HG02588 (cell line): Measurements from ENCODE around the gene NUDCD3.
"Not testable (repeated sequence)": the region's sequence is repeated elsewhere in the genome, so short reads cannot be mapped to it uniquely, and the experiment has no call there.

Source experiments
- ATAC-seq: cut with Tn5 transposase; IDR thresholded peaks from one replicate; pipeline ENCODE4 v1.9.1; 2021; ENCODE audit warnings: mild to moderate bottlenecking, moderate library complexity; ENCODE audit not compliant: unreplicated experiment

The NUDCD3 gene

GRCh38 chr7:44518761-44519160, 28.3 kb upstream of the NUDCD3 start:
- ATAC-seq = no peak

DNA sequence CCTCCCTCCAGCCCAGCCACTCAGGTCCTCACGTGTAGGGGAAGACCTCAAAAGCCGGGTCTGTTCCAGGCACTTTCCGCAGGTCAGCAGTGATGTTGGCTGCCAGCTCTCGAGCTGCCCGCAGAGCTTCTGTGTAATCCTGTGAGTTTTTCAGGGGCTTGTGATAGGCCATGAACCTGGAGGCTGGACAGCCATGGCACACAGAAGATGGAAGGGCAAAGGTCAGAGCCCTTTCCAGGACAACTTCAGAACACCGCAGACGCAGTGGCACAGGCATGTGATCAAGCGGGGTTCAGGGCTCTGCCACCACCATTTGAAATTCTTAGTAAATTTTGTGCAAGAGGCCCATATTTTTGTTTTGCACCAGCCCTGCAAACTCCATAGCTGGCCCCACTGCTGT, 26.7 kb upstream of the NUDCD3 start:
- no peak for ATAC-seq

GRCh38 chr7:44515590-44516268, 25.3 kb upstream of the NUDCD3 start:
- no peak for ATAC-seq

GRCh38 chr7:44512736-44513135, 22.3 kb upstream of the NUDCD3 start:
- no peak for ATAC-seq

DNA sequence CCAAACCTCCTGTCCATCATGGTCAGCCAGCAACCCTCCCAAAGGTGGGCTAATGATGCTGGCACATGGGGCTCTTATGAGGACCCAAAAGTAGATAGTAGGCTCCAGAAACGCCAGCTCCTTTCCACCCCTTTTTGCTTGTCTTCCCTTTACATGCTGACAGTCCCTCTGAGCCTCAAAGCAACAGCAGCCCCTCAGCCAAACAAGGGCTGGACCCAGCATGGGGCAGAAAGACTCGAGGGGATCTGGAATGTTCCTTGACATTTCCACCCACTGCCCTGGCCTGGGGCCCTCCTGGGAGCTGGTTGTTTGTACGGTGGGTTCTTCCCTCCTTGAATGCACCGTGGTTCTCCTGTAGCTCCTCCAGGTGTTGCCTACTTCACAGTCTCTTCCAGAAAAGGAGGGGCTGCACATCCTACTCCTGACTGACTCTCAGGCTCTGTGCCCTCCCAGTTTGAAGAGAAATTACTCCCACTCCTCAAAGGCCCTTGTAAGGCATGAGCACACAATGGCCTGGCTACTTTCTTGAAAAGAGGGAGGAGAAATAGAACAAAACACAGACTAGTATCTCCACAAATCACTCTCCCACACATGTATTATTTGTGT, 21.5 kb upstream of the NUDCD3 start:
- ATAC-seq = no peak

DNA sequence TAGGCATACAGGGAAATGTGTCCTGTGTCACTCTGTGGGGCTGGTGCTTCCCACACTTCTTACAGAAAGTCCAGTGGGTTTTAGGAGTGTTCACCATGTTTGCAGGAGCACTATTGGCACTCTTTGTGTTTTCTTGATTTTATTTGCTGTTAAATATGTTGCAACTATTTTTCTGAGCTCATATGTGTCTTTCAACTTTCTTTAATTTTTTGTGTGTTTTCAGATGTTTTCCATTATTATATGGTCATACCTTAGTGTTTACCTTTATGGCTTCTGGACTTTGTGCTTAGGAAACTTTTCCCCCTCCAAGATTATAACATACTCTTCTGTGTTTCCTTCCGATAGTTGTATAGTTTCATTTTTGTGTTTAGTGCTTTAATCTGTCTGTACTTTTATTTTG, 20.8 kb upstream of the NUDCD3 start:
- ATAC-seq = no peak

- ATAC-seq = no peak
Observed at GRCh38 chr7:44508328-44509030, 18.0 kb upstream of the NUDCD3 start.

- not testable (repeated sequence) for ATAC-seq
Observed at GRCh38 chr7:44506592-44507288, 16.3 kb upstream of the NUDCD3 start.

DNA sequence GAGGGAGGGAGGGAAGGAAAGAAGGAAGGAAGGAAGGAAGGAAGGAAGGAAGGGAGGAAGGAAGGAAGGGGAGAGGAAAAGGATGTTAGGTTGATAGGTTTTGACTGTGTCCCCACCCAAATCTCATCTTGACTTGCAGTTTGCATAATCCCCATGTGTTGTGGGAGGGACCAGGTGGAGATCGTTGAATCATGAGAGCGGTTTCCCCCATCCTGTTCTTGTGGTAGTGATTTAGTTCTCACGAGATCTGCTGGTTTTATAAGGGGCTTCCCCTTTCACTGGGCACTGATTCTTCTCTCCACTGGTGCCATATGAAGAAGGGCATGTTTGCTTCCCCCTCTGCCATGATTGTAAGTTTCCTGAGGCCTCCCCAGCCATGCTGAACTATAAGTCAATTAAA, 15.1 kb upstream of the NUDCD3 start:
- no peak for ATAC-seq

- no peak for ATAC-seq
Observed at GRCh38 chr7:44498230-44498954, 7.9 kb upstream of the NUDCD3 start.

DNA sequence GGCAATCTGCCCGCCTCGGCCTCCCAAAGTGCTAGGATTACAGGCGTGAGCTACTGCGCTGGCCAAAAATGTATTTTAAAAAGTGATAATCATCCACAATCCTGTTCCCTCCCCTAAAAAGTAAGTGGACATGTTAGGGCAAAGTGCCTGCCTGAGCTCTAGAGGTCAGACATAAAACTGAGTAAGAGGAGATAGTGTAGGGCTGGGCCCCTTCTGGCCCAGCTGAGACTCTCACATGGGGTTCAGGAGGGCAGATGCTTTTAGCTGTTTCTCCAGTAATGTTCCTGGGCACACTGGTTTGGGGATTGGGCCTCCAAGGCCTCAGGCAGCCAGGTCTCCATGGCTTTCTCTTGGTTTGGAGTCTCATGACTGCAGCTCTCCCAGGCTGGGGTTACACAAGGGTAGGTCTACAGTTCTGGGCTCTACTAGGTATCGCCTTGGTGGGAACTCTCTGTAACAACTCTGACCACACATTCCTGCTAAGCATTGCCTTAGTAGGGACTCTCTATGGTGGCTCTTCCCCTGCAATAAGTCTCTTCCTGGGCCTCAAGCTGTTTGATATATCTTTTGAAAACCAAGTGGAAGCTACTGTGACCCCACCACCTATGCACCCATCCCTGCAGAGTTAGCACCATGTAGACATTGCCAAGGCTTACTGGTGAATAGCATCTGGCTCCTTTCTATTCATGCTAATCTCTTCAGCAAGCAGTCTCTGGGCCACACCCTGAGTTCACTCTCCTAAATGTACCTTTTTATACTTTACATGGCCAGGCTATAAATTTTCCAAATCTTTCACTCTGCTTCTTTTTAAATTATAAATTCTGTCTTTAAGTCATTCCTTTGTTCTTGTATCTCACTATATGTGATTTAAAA, 6.9 kb upstream of the NUDCD3 start:
- no peak for ATAC-seq

- no peak for ATAC-seq
Observed at GRCh38 chr7:44496385-44496784, 5.9 kb upstream of the NUDCD3 start.

- ATAC-seq = no peak
Observed at GRCh38 chr7:44494960-44495359, 4.5 kb upstream of the NUDCD3 start.

DNA sequence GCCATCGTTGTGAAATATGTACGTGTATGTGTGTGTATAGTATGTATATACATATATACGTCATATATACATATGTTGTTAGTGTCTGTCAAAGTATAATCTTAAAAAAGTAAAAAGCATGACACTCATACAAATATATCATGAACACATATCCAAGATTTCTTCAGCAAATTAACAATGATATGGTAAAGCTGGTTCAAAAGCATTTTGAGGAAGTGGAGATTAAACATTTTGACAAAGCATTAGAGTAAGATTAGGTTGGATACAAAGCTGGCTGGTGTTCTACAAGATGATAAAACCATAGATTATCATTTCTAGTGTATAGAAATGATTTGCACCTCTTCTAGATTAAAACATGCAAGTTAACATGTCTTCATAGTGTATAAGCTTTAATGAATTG, 771 bp upstream of the NUDCD3 start:
- no peak for ATAC-seq

DNA sequence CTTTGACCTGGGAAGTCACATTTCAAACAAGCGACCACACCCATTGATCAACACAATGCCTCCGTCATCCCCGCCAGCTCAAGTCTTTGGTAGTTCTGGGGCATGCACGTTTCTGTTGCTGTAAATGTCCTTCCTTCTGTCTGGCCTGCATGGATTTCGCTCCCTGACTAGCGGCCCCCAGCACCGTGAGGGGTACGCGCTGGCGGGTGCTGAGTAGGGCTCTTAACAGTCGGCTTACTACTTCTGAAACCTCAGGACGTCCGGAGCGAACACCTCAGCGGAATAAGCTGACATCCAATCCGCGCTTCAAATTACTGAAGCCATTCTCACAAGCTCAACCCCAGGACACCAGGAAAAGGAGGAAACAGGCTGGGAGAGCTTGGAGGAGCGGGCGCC, 505 bp downstream of the NUDCD3 start:
- ATAC-seq = peak; percentile 15

GRCh38 chr7:44488955-44489354, 1.5 kb downstream of the NUDCD3 start:
- ATAC-seq = no peak

- ATAC-seq = no peak
Observed at GRCh38 chr7:44486693-44487092, 3.8 kb downstream of the NUDCD3 start.

- no peak for ATAC-seq
Observed at GRCh38 chr7:44486001-44486400, 4.5 kb downstream of the NUDCD3 start.

- no peak for ATAC-seq
Observed at GRCh38 chr7:44484482-44485313, 5.8 kb downstream of the NUDCD3 start.
